WTC11 (cell line): ENCODE data around the gene MKI67. TPM values are rescaled to one million over a fixed set of nuclear protein-coding genes. Genes with fewer than 3 reads are reported as not detected.
A peak's percentile ranks its signal among the peaks of the same experiment; 100 is the strongest.

Experiments used
- ATAC-seq: fragments of 200-7000 bp; cut with Tn5 transposase; 2 replicates; pipeline ENCODE4 v1.10.0; 2021; ENCODE audit warnings: mild to moderate bottlenecking, moderate library complexity
- CTCF ChIA-PET: fragments of 300-600 bp; sonication (Branson Sonifier 250); formaldehyde crosslinking; loops from one replicate; lab custom pipeline; 2021; ENCODE audit warnings: antibody characterized with exemption; lab: Charles Lee
- POLR2A ChIA-PET: fragments of 350-600 bp; sonication (Branson Sonifier 250); formaldehyde crosslinking; loops from one replicate; lab custom pipeline; 2021; ENCODE audit warnings: antibody characterized with exemption; lab: Charles Lee
- DNase-seq: peaks from one replicate; pipeline ENCODE4 v3.0.0; 2021; ENCODE audit warnings: low spot score
- H3K27ac Mint-ChIP-seq: 2 replicates; pipeline ENCODE4 v1.8.0; 2021; ENCODE audit warnings: mixed read lengths
- H3K27me3 Mint-ChIP-seq: 2 replicates; pipeline ENCODE4 v1.8.0; 2021; ENCODE audit warnings: low read depth, mild to moderate bottlenecking, moderate library complexity, mixed read lengths
- H3K36me3 Mint-ChIP-seq: 2 replicates; pipeline ENCODE4 v1.8.0; 2021; ENCODE audit warnings: mixed read lengths
- H3K4me1 Mint-ChIP-seq: 2 replicates; pipeline ENCODE4 v1.8.0; 2022; ENCODE audit warnings: mixed read lengths
- H3K4me3 Mint-ChIP-seq: 2 replicates; pipeline ENCODE4 v1.8.0; 2021; ENCODE audit warnings: mild to moderate bottlenecking, moderate library complexity, mixed read lengths
- H3K9me3 Mint-ChIP-seq: 2 replicates; pipeline ENCODE4 v1.8.0; 2021; ENCODE audit warnings: mixed read lengths
- AFF4 ChIP-seq: sonication (generic); formaldehyde crosslinking; IDR thresholded peaks from 2 replicates; pipeline ENCODE4 v1.8.1; 2023; ENCODE audit warnings: mild to moderate bottlenecking, missing genetic modification reagents, borderline replicate concordance
- CREB1 ChIP-seq: sonication (generic); formaldehyde crosslinking; IDR thresholded peaks from 2 replicates; pipeline ENCODE4 v1.8.0; 2023; ENCODE audit warnings: mild to moderate bottlenecking, missing genetic modification reagents
- CREM ChIP-seq: sonication (generic); formaldehyde crosslinking; IDR thresholded peaks from 2 replicates; pipeline ENCODE4 v1.8.1; 2022; ENCODE audit warnings: mild to moderate bottlenecking, missing genetic modification reagents, moderate library complexity
- CTCF ChIP-seq: fragments of 200-600 bp; IDR thresholded peaks from 2 replicates; pipeline ENCODE4 v1.8.0; 2022; ENCODE audit warnings: antibody characterized with exemption
- ETV6 ChIP-seq: sonication (generic); formaldehyde crosslinking; IDR thresholded peaks from 2 replicates; pipeline ENCODE4 v1.8.1; 2022; ENCODE audit warnings: mild to moderate bottlenecking, missing genetic modification reagents
- GABPB1 ChIP-seq: sonication (generic); formaldehyde crosslinking; IDR thresholded peaks from 2 replicates; pipeline ENCODE4 v1.8.1; 2023; ENCODE audit warnings: mild to moderate bottlenecking, missing genetic modification reagents
- GRHL2 ChIP-seq: fragments of 250-450 bp; sonication (Bioruptor Pico); IDR thresholded peaks from 2 replicates; pipeline ENCODE4 v1.8.0; 2022; ENCODE audit warnings: mild to moderate bottlenecking, moderate library complexity; ENCODE audit not compliant: insufficient replicate concordance, severe bottlenecking
- KAT7 ChIP-seq: sonication (generic); formaldehyde crosslinking; IDR thresholded peaks from 2 replicates; pipeline ENCODE4 v1.8.1; 2023; ENCODE audit warnings: missing genetic modification reagents, mild to moderate bottlenecking, borderline replicate concordance
- MXD4 ChIP-seq: fragments of 250-450 bp; sonication (Bioruptor Pico); IDR thresholded peaks from 2 replicates; pipeline ENCODE4 v1.8.0; 2021; ENCODE audit warnings: mild to moderate bottlenecking, moderate library complexity, borderline replicate concordance
- NFE2L1 ChIP-seq: sonication (generic); formaldehyde crosslinking; IDR thresholded peaks from 2 replicates; pipeline ENCODE4 v1.8.1; 2023; ENCODE audit warnings: missing genetic modification reagents
- NR3C1 ChIP-seq: sonication (generic); formaldehyde crosslinking; conservative IDR thresholded peaks from 2 replicates; pipeline ENCODE4 v1.8.1; 2023; ENCODE audit warnings: low read depth, mild to moderate bottlenecking, missing genetic modification reagents
- PRRX2 ChIP-seq: fragments of 250-450 bp; sonication (Bioruptor Pico); IDR thresholded peaks from 2 replicates; pipeline ENCODE4 v1.8.0; 2021; ENCODE audit warnings: mild to moderate bottlenecking
- RORB ChIP-seq: fragments of 250-450 bp; sonication (Bioruptor Pico); IDR thresholded peaks from 2 replicates; pipeline ENCODE4 v1.9.0; 2021; ENCODE audit warnings: mild to moderate bottlenecking
- TEAD4 ChIP-seq: sonication (generic); formaldehyde crosslinking; IDR thresholded peaks from 2 replicates; pipeline ENCODE4 v1.8.0; 2022; ENCODE audit warnings: mild to moderate bottlenecking, missing genetic modification reagents
- ZBTB21 ChIP-seq: sonication (generic); formaldehyde crosslinking; IDR thresholded peaks from 2 replicates; pipeline ENCODE4 v1.8.1; 2023; ENCODE audit warnings: mild to moderate bottlenecking, missing genetic modification reagents, borderline replicate concordance
- ZNF121 ChIP-seq: sonication (generic); formaldehyde crosslinking; IDR thresholded peaks from 2 replicates; pipeline ENCODE4 v1.8.0; 2023; ENCODE audit warnings: missing genetic modification reagents
- ZNF138 ChIP-seq: sonication (generic); formaldehyde crosslinking; conservative IDR thresholded peaks from 2 replicates; pipeline ENCODE4 v1.8.1; 2022; ENCODE audit warnings: mild to moderate bottlenecking, moderate library complexity, missing genetic modification reagents
- ZNF281 ChIP-seq: sonication (generic); formaldehyde crosslinking; IDR thresholded peaks from 2 replicates; pipeline ENCODE4 v1.8.0; 2023; ENCODE audit warnings: mild to moderate bottlenecking, missing genetic modification reagents
- ZNF425 ChIP-seq: fragments of 250-450 bp; sonication (Bioruptor Pico); conservative IDR thresholded peaks from 2 replicates; pipeline ENCODE4 v1.9.0; 2021; ENCODE audit warnings: mild to moderate bottlenecking
- total RNA-seq: library from RNA; stranded (reverse); gene quantifications from 3 replicates; pipeline ENCODE4 v1.2.3, GENCODE V29; 2021
- TF ChIP-seq, protein P1 (sequence below): sonication (generic); formaldehyde crosslinking; IDR thresholded peaks from 2 replicates; pipeline ENCODE4 v1.8.0; 2022; ENCODE audit warnings: mild to moderate bottlenecking, missing genetic modification reagents
- TF ChIP-seq, protein P2 (sequence below): fragments of 250-450 bp; sonication (Bioruptor Pico); IDR thresholded peaks from 2 replicates; pipeline ENCODE4 v1.8.0; 2021; ENCODE audit warnings: mild to moderate bottlenecking
- TF ChIP-seq, protein P3 (sequence below): fragments of 250-450 bp; sonication (Bioruptor Pico); IDR thresholded peaks from 2 replicates; pipeline ENCODE4 v1.9.0; 2021; ENCODE audit warnings: mild to moderate bottlenecking
- TF ChIP-seq, protein P4 (sequence below): sonication (generic); formaldehyde crosslinking; IDR thresholded peaks from 2 replicates; pipeline ENCODE4 v1.8.0; 2022; ENCODE audit warnings: mild to moderate bottlenecking, missing genetic modification reagents

MKI67 gene
- total RNA-seq, 1 experiment from 2014 or later = 118 TPM

- no peaks in the 10 kb centered on the region for H3K36me3 Mint-ChIP-seq
- H3K4me1 Mint-ChIP-seq = peaks cover 13% of the 10 kb centered on the region
- DNase-seq = peak; percentile 83
- ATAC-seq = peak; percentile 78
- H3K27me3 Mint-ChIP-seq = peaks cover 13% of the 10 kb centered on the region
- 0 out of 2 replicates have a peak, but pooled peaks cover 3% of the 10 kb centered on the region for H3K9me3 Mint-ChIP-seq
- H3K4me3 Mint-ChIP-seq = peak overlapping the region; percentile 64
- ChIA-PET POLR2A (no interaction called here), CTCF (interaction anchor here (1.4 to 2.8 kb wide), 4 partner anchors 13 to 81 kb away, joined by 3 to 10 read pairs (median 6); no protein-coding TSS in a partner anchor)
- no peak overlapping the region for H3K27ac Mint-ChIP-seq
- TF ChIP-seq, protein P1, sequence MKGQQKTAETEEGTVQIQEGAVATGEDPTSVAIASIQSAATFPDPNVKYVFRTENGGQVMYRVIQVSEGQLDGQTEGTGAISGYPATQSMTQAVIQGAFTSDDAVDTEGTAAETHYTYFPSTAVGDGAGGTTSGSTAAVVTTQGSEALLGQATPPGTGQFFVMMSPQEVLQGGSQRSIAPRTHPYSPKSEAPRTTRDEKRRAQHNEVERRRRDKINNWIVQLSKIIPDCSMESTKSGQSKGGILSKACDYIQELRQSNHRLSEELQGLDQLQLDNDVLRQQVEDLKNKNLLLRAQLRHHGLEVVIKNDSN (CRISPR knock-in tag) = no peak
- no peak for TF ChIP-seq NFE2L1 (CRISPR knock-in tag)
- TF ChIP-seq ETV6 = peak; percentile 88; the same call in 1 of the 2 replicates
- peak; percentile 88 for TF ChIP-seq CTCF
- 0 out of 2 replicates have a peak, but pooled peaks have one; percentile 76 for TF ChIP-seq ZNF281
- no peak for TF ChIP-seq MXD4 (CRISPR knock-in tag)
- no peak for TF ChIP-seq NR3C1 (CRISPR knock-in tag)
- TF ChIP-seq, protein P2, sequence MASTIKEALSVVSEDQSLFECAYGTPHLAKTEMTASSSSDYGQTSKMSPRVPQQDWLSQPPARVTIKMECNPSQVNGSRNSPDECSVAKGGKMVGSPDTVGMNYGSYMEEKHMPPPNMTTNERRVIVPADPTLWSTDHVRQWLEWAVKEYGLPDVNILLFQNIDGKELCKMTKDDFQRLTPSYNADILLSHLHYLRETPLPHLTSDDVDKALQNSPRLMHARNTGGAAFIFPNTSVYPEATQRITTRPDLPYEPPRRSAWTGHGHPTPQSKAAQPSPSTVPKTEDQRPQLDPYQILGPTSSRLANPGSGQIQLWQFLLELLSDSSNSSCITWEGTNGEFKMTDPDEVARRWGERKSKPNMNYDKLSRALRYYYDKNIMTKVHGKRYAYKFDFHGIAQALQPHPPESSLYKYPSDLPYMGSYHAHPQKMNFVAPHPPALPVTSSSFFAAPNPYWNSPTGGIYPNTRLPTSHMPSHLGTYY = no peak
- no peak for TF ChIP-seq ZNF121 (CRISPR knock-in tag)
- TF ChIP-seq AFF4 (CRISPR knock-in tag) = no peak
- TF ChIP-seq, protein P3, sequence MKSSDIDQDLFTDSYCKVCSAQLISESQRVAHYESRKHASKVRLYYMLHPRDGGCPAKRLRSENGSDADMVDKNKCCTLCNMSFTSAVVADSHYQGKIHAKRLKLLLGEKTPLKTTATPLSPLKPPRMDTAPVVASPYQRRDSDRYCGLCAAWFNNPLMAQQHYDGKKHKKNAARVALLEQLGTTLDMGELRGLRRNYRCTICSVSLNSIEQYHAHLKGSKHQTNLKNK (CRISPR knock-in tag) = no peak
- TF ChIP-seq GRHL2 (CRISPR knock-in tag) = no peak
- TF ChIP-seq TEAD4 = no peak
- TF ChIP-seq KAT7 (CRISPR knock-in tag) = no peak
- TF ChIP-seq GABPB1 (CRISPR knock-in tag) = no peak
- no peak for TF ChIP-seq PRRX2 (CRISPR knock-in tag)
- TF ChIP-seq CREM (CRISPR knock-in tag) = no peak
- TF ChIP-seq ZNF425 (CRISPR knock-in tag) = no peak
- TF ChIP-seq, protein P4, sequence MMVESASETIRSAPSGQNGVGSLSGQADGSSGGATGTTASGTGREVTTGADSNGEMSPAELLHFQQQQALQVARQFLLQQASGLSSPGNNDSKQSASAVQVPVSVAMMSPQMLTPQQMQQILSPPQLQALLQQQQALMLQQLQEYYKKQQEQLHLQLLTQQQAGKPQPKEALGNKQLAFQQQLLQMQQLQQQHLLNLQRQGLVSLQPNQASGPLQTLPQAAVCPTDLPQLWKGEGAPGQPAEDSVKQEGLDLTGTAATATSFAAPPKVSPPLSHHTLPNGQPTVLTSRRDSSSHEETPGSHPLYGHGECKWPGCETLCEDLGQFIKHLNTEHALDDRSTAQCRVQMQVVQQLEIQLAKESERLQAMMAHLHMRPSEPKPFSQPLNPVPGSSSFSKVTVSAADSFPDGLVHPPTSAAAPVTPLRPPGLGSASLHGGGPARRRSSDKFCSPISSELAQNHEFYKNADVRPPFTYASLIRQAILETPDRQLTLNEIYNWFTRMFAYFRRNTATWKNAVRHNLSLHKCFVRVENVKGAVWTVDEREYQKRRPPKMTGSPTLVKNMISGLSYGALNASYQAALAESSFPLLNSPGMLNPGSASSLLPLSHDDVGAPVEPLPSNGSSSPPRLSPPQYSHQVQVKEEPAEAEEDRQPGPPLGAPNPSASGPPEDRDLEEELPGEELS = peak; percentile 79; the same call in 1 of the 2 replicates
- 0 out of 2 replicates have a peak, but pooled peaks have one; percentile 67 for TF ChIP-seq ZNF138 (CRISPR knock-in tag)
- no peak for TF ChIP-seq CREB1 (CRISPR knock-in tag)
- TF ChIP-seq ZBTB21 (CRISPR knock-in tag) = peak; percentile 87
- no peak for TF ChIP-seq RORB
Observed at GRCh38 chr10:128150045-128150493, 23.8 kb upstream of the MKI67 start.
